Ishikawa (cell line): ENCODE measurements around the gene URB1.

Source experiments
- CEBPB ChIP-seq: IDR thresholded peaks from 2 replicates; pipeline ENCODE4 v1.6.1; 2012
- MAX ChIP-seq: IDR thresholded peaks from 2 replicates; pipeline ENCODE4 v1.6.1; 2012
- RAD21 ChIP-seq: IDR thresholded peaks from 2 replicates; pipeline ENCODE4 v1.6.1; 2012; ENCODE audit warnings: low read depth
- YY1 ChIP-seq: IDR thresholded peaks from 2 replicates; pipeline ENCODE4 v1.6.1; 2012; ENCODE audit warnings: low read depth

- TF ChIP-seq RAD21 = no peak
- TF ChIP-seq YY1 = no peak
- no peak for TF ChIP-seq CEBPB
- no peak for TF ChIP-seq MAX
Measured at GRCh38 chr21:32380940-32381339, 11.9 kb downstream of the URB1 start.
